GM12878 (cell line): ENCODE measurements around the gene DFFB. TPM values are rescaled to one million over a fixed set of nuclear protein-coding genes. Genes with fewer than 3 reads are reported as not detected.

Experiments used
- ATAC-seq: fragments of 200-7000 bp; cut with Tn5 transposase; 3 replicates; pipeline ENCODE4 v1.9.1; 2020; ENCODE audit warnings: mild to moderate bottlenecking, moderate library complexity
- BruUV-seq: library from RNA; stranded (reverse); fragments of 400-500 nt; replicated peaks from 2 replicates; lab custom pipeline; 2021; lab: Mats Ljungman, UMichigan
- CTCF ChIA-PET: fragments of 300-600 bp; sonication (Branson Sonifier 250); formaldehyde crosslinking; extraction: SDS; loops from one replicate; lab custom pipeline; 2021; ENCODE audit warnings: inconsistent platforms; lab: Yijun Ruan, JAX
- POLR2A ChIA-PET: fragments of 350-600 bp; formaldehyde crosslinking; extraction: SDS; loops from one replicate; lab custom pipeline; 2021; ENCODE audit warnings: inconsistent platforms; lab: Charles Lee
- RAD21 ChIA-PET: fragments of 300-600 bp; sonication (Branson Sonifier 250); formaldehyde crosslinking; loops from one replicate; lab custom pipeline; 2023; ENCODE audit warnings: antibody characterized with exemption; ENCODE audit not compliant: unreplicated experiment; lab: Charles Lee
- SMC1A ChIA-PET: fragments of 300-600 bp; sonication (Branson Sonifier 250); formaldehyde crosslinking; loops from one replicate; lab custom pipeline; 2023; ENCODE audit not compliant: unreplicated experiment, uncharacterized antibody; lab: Charles Lee
- DNase-seq: peaks from one replicate; pipeline ENCODE4 v3.0.0-alpha.2; 2011; ENCODE audit warnings: low read depth, low spot score
- FAIRE-seq: peaks from 3 replicates; lab custom pipeline; 2011; peaks lifted over from hg19 to GRCh38; lab: Jason Lieb, UNC
- H2AFZ ChIP-seq: 2 replicates; pipeline ENCODE4 v1.6.0; 2011; ENCODE audit warnings: low read depth, low read length, control low read depth; ENCODE audit not compliant: control insufficient read depth
- H3K27ac ChIP-seq: 2 replicates; pipeline ENCODE4 v1.5.1; 2011; ENCODE audit warnings: control low read depth; ENCODE audit not compliant: control insufficient read depth, insufficient read depth
- H3K27me3 ChIP-seq, 2 experiments: replicated peaks in 1 of 2; 2 replicates each; pipeline versions ENCODE4 v1.6.0 to v1.6.1; 2011; ENCODE audit warnings: low read length in 1 of 2; ENCODE audit not compliant: control insufficient read depth in 2 of 2, insufficient read depth in 2 of 2
- H3K36me3 ChIP-seq, 2 experiments: 2 replicates each; pipeline ENCODE4 v1.5.1; 2011; ENCODE audit warnings: low read length in 1 of 2; ENCODE audit not compliant: control insufficient read depth in 2 of 2, insufficient read depth in 2 of 2
- H3K4me1 ChIP-seq: 2 replicates; pipeline ENCODE4 v1.6.1; 2011; ENCODE audit warnings: mild to moderate bottlenecking, low read length, moderate library complexity, mixed read lengths; ENCODE audit not compliant: control insufficient read depth, insufficient read depth
- H3K4me2 ChIP-seq: 2 replicates; pipeline ENCODE4 v1.6.0; 2011; ENCODE audit warnings: control low read depth; ENCODE audit not compliant: control insufficient read depth, insufficient read depth
- H3K4me3 ChIP-seq: fragments of 200-600 bp; sonication (generic); 2 replicates; pipeline ENCODE4 v1.5.1; 2016
- H3K79me2 ChIP-seq: 2 replicates; pipeline ENCODE4 v1.6.0; 2011; ENCODE audit warnings: low read length; ENCODE audit not compliant: control insufficient read depth, insufficient read depth
- H3K9ac ChIP-seq: 2 replicates; pipeline ENCODE4 v1.8.0; 2011; ENCODE audit warnings: low read length, control low read depth, mixed read lengths; ENCODE audit not compliant: control insufficient read depth, insufficient read depth
- H3K9me3 ChIP-seq: replicated peaks from 3 replicates; pipeline ENCODE4 v1.5.1; 2011; ENCODE audit warnings: mild to moderate bottlenecking, low read length; ENCODE audit not compliant: control insufficient read depth, insufficient read depth
- H4K20me1 ChIP-seq: 2 replicates; pipeline ENCODE4 v1.6.0; 2011; ENCODE audit not compliant: control insufficient read depth, insufficient read depth
- CHD4 ChIP-seq: fragments of 200-600 bp; sonication (generic); IDR thresholded peaks from 2 replicates; pipeline ENCODE4 v1.6.1; 2016; ENCODE audit warnings: mild to moderate bottlenecking
- CTCF ChIP-seq, 3 experiments: IDR thresholded peaks in 2 of 3; conservative IDR thresholded peaks in 1 of 3; 2 replicates each; pipeline ENCODE4 v1.5.1; 2011; ENCODE audit warnings: low read depth in 3 of 3, low read length in 3 of 3, mild to moderate bottlenecking in 3 of 3, control low read depth in 2 of 3, moderate library complexity in 2 of 3, inconsistent platforms in 1 of 3, mixed read lengths in 1 of 3; ENCODE audit not compliant: control insufficient read depth in 2 of 3, insufficient read depth in 1 of 3; ENCODE audit errors: extremely low read depth in 1 of 3
- FOXM1 ChIP-seq: IDR thresholded peaks from 2 replicates; pipeline ENCODE4 v1.6.1; 2012; ENCODE audit warnings: low read depth, mild to moderate bottlenecking, inconsistent platforms, low read length, moderate library complexity
- GATAD2B ChIP-seq: fragments of 450-650 bp; conservative IDR thresholded peaks from 2 replicates; pipeline ENCODE4 v1.6.1; 2017; ENCODE audit warnings: low read depth, mild to moderate bottlenecking, moderate library complexity
- HCFC1 ChIP-seq: fragments of 150-350 bp; IDR thresholded peaks from 2 replicates; pipeline ENCODE4 v1.6.1; 2014; ENCODE audit warnings: low read length
- MTA2 ChIP-seq: fragments of 450-650 bp; IDR thresholded peaks from 2 replicates; pipeline ENCODE4 v1.6.1; 2016; ENCODE audit warnings: low read depth, mild to moderate bottlenecking, moderate library complexity
- NFYA ChIP-seq: IDR thresholded peaks from 2 replicates; pipeline ENCODE4 v1.6.1; 2011; ENCODE audit warnings: low read depth, mild to moderate bottlenecking, low read length, improper control_type of control experiment, borderline replicate concordance
- NR2C1 ChIP-seq: fragments of 450-650 bp; IDR thresholded peaks from 2 replicates; pipeline ENCODE4 v1.6.1; 2017; ENCODE audit warnings: antibody characterized with exemption, mild to moderate bottlenecking, moderate library complexity
- POU2F2 ChIP-seq: IDR thresholded peaks from 3 replicates; pipeline ENCODE4 v1.6.1; 2011; ENCODE audit warnings: low read depth, mild to moderate bottlenecking, low read length, borderline replicate concordance
- PRDM15 ChIP-seq: fragments of 450-650 bp; formaldehyde crosslinking; IDR thresholded peaks from 2 replicates; pipeline ENCODE4 v1.4.0; 2020; ENCODE audit warnings: mild to moderate bottlenecking, moderate library complexity
- RB1 ChIP-seq: fragments of 450-650 bp; formaldehyde crosslinking; IDR thresholded peaks from 2 replicates; pipeline ENCODE4 v1.6.1; 2017; ENCODE audit warnings: mild to moderate bottlenecking, borderline replicate concordance
- RFX5 ChIP-seq: IDR thresholded peaks from 2 replicates; pipeline ENCODE4 v1.6.1; 2011; ENCODE audit warnings: low read depth, low read length, improper control_type of control experiment
- SREBF1 ChIP-seq: IDR thresholded peaks from 2 replicates; pipeline ENCODE4 v1.6.1; 2012; ENCODE audit warnings: mild to moderate bottlenecking, low read length
- SREBF2 ChIP-seq: IDR thresholded peaks from 2 replicates; pipeline ENCODE4 v1.6.1; 2012; ENCODE audit warnings: mild to moderate bottlenecking, low read length
- SUPT20H ChIP-seq: IDR thresholded peaks from 2 replicates; pipeline ENCODE4 v1.6.1; 2011; ENCODE audit warnings: low read depth, mild to moderate bottlenecking, low read length, moderate library complexity, borderline replicate concordance; ENCODE audit not compliant: control insufficient read depth
- TCF3 ChIP-seq: IDR thresholded peaks from 2 replicates; pipeline ENCODE4 v1.6.1; 2012; ENCODE audit warnings: low read depth, mild to moderate bottlenecking, low read length, borderline replicate concordance; ENCODE audit not compliant: insufficient read depth
- ZBTB11 ChIP-seq: fragments of 450-650 bp; formaldehyde crosslinking; IDR thresholded peaks from 2 replicates; pipeline ENCODE4 v1.5.0; 2022; ENCODE audit warnings: mild to moderate bottlenecking, missing genetic modification characterization
- WGBS: methylation state at CpG from one replicate; pipeline ENCODE4 v1.1.6; 2016; ENCODE audit warnings: low lambda C conversion rate; ENCODE audit not compliant: insufficient replicate concordance, insufficient coverage; ENCODE audit errors: missing lambda C conversion rate; 5-methylcytosine and 5-hydroxymethylcytosine counted together
- in situ Hi-C: fragments of 300-500 bp; cut with MboI; formaldehyde crosslinking; loops from 9 replicates; pipeline ENCODE4 v1.14.3; 2018; ENCODE audit warnings: mixed read lengths
- intact Hi-C: fragments of 100-400 bp; cut with micrococcal nuclease; formaldehyde crosslinking; loops from one replicate; pipeline ENCODE4 v1.14.2; 2022; ENCODE audit not compliant: unreplicated experiment
- polyA plus RNA-seq, 11 experiments: library from polyadenylated mRNA; depleted of rRNA in 4 of 11; unstranded in 6 of 11; stranded (reverse) in 5 of 11; fragments of >200 nt; fragmentation: Nextera tagmentation in 4 of 11; fragmentation: Illumina TruSeq in 1 of 11; extraction: Ambion mirVana in 4 of 11; extraction: Trizol in 1 of 11; gene quantifications; 1 replicate in 1 of 11; 2 replicates in 10 of 11; pipeline versions ENCODE4 v1.2.1 to v1.2.3, GENCODE V29; 2011 to 2016; ENCODE audit warnings: inconsistent platforms in 2 of 11, missing spikeins in 2 of 11, low read depth in 1 of 11
- total RNA-seq, 4 experiments: library from RNA; depleted of rRNA in 3 of 4; stranded (reverse); fragments of >200 nt in 3 of 4; fragmentation: Illumina TruSeq in 1 of 4; extraction: Trizol in 1 of 4; gene quantifications; 2 replicates each; pipeline versions ENCODE4 v1.2.1 to v1.2.3, GENCODE V29; 2013 to 2021

Gene DFFB
- total and polyA plus RNA-seq, 10 of the 15 experiments (the other 5 are each of a cell fraction or from before 2014, with no cell fraction given): 2.7 to 10.7 (median 6.5) TPM

- 91% methylated on average over 8 of the region's 8 CpGs for WGBS
- no peaks in the 10 kb centered on the region for H4K20me1 ChIP-seq
- no peak for DNase-seq
- ChIA-PET POLR2A (no interaction called here), CTCF (interaction anchor here (0.8 to 2.0 kb wide), 2 partner anchors 20 to 376 kb away, joined by 3 to 6 read pairs; no protein-coding TSS in a partner anchor), SMC1A (interaction anchor here (0.7 kb wide), 1 partner anchor 11 kb away, joined by 3 read pairs; no protein-coding TSS in a partner anchor), RAD21 (no interaction called here)
- intact Hi-C loops: no loop called here
- no peaks in the 10 kb centered on the region for H3K27me3 ChIP-seq
- in situ Hi-C loops: no loop called here
- H2AFZ ChIP-seq: no peak overlapping the region
- no peak for ATAC-seq
- no peaks in the 10 kb centered on the region for H3K4me1 ChIP-seq
- no peak overlapping the region for H3K9ac ChIP-seq
- no peak overlapping the region for H3K4me2 ChIP-seq
- FAIRE-seq: no peak
- H3K9me3 ChIP-seq: no peaks in the 10 kb centered on the region
- no peak overlapping the region for H3K4me3 ChIP-seq
- H3K36me3 ChIP-seq: peaks cover 4 to 9% of the 10 kb centered on the region in 2 experiments; a peak in 3 of 4 replicates
- no peak overlapping the region for H3K27ac ChIP-seq
- no peaks in the 10 kb centered on the region for H3K79me2 ChIP-seq
- no TSS peak for BruUV-seq
- TF ChIP-seq RB1 (no peak), HCFC1 (no peak), FOXM1 (no peak), GATAD2B (no peak), ZBTB11 (CRISPR knock-in tag) (no peak), MTA2 (no peak), TCF3 (no peak), RFX5 (no peak), CTCF (IDR thresholded peaks at IDR 0.05 in 2 of 3, conservative IDR thresholded peaks at IDR 0.05 in 1 of 3; ENCODE audit: control insufficient read depth in 2 of 3, extremely low read depth in 1 of 3, insufficient read depth in 1 of 3, low read depth in 3 of 3, low read length in 3 of 3) (no peak), NFYA (no peak), SREBF2 (no peak), SREBF1 (no peak), CHD4 (no peak), POU2F2 (no peak), NR2C1 (no peak), PRDM15 (CRISPR knock-in tag) (no peak), SUPT20H (no peak)
These were observed 28.9 kb upstream of the DFFB start for GRCh38 chr1:3828391-3828790.
